Gastrocnemius medialis (tissue), 4 donors: ENCODE results near the gene IMPA2. TPM values are rescaled to one million over a fixed set of nuclear protein-coding genes. Genes with fewer than 3 reads are reported as not detected.

Experiments used
- ATAC-seq, 2 donors: fragments of 150-250 bp; one replicate each; pipeline ENCODE4 v1.9.1; 2016
- DNase-seq, 2 donors: peaks; one replicate each; pipeline ENCODE4 v3.0.0-alpha.2; 2019
- H3K27ac ChIP-seq, 4 donors: fragments of 200-600 bp; sonication (generic); 1 replicate in 1 of 4; 2 replicates in 3 of 4; pipeline ENCODE4 v1.5.1; 2016 to 2018; ENCODE audit warnings: mild to moderate bottlenecking in 2 of 4, moderate library complexity in 1 of 4
- H3K27me3 ChIP-seq, 3 donors: fragments of 200-600 bp; sonication (generic) in 2 of 3; 1 replicate in 1 of 3; 2 replicates in 2 of 3; pipeline versions ENCODE4 v1.5.1 to v1.6.0; 2016 to 2019; ENCODE audit warnings: mild to moderate bottlenecking in 1 of 3, moderate library complexity in 1 of 3
- H3K36me3 ChIP-seq, 2 donors: fragments of 200-600 bp; sonication (generic) in 1 of 2; one replicate each; pipeline ENCODE4 v1.5.1; 2017 to 2018
- H3K4me1 ChIP-seq, 2 donors: fragments of 200-600 bp; sonication (generic) in 1 of 2; one replicate each; pipeline ENCODE4 v1.5.1; 2016 to 2017; ENCODE audit warnings: mild to moderate bottlenecking in 2 of 2
- H3K4me3 ChIP-seq, 4 donors: fragments of 200-600 bp; sonication (generic) in 3 of 4; 1 replicate in 1 of 4; 2 replicates in 3 of 4; pipeline ENCODE4 v1.5.1; 2016 to 2019; ENCODE audit warnings: mild to moderate bottlenecking in 2 of 4
- H3K9me3 ChIP-seq, 3 donors: fragments of 200-600 bp; sonication (generic) in 2 of 3; 1 replicate in 1 of 3; 2 replicates in 2 of 3; pipeline ENCODE4 v1.5.1; 2016 to 2019
- CTCF ChIP-seq, 5 experiments: fragments of 450-650 bp in 3 of 5; fragments of 200-600 bp in 2 of 5; sonication (generic) in 2 of 5; IDR thresholded peaks in 4 of 5; conservative IDR thresholded peaks in 1 of 5; 1 replicate in 4 of 5; 2 replicates in 1 of 5; pipeline ENCODE4 v1.5.1; 2016 to 2019; ENCODE audit warnings: antibody characterized with exemption in 5 of 5, mild to moderate bottlenecking in 3 of 5, moderate library complexity in 3 of 5
- POLR2A ChIP-seq, 2 donors: fragments of 450-650 bp; IDR thresholded peaks; one replicate each; pipeline ENCODE4 v1.6.1; 2017; ENCODE audit warnings: antibody characterized with exemption in 2 of 2, mild to moderate bottlenecking in 2 of 2, moderate library complexity in 2 of 2
- in situ Hi-C, 4 donors: fragments of 200-750 bp; cut with MboI; loops; one replicate each; pipeline versions ENCODE4 v1.15.0 to v1.8.0; 2017; ENCODE audit warnings: low sequenced_read_pairs in 4 of 4
- intact Hi-C: fragments of 100-400 bp; cut with DNase I; formaldehyde crosslinking; loops from one replicate; pipeline ENCODE4 v1.15.1; 2023; ENCODE audit warnings: low total_unique reads
- total RNA-seq, 4 donors: library from RNA; depleted of rRNA; stranded (reverse); fragments of >200 nt; gene quantifications; one replicate each; pipeline versions ENCODE4 v1.1.0 to v1.2.3, GENCODE V29; 2016

Gene IMPA2
- total RNA-seq, 4 donors from 2014 or later, result 245 to 391 (median 274) TPM

GRCh38 chr18:12011957-12012549 is 30.7 kb downstream of the IMPA2 start:
- no peak overlapping the region for H3K4me3 ChIP-seq
- peak overlapping the region; percentile 59 to 78 (median 70) for H3K27ac ChIP-seq
- no peaks in the 10 kb centered on the region for H3K9me3 ChIP-seq
- TF ChIP-seq CTCF (IDR thresholded peaks at IDR 0.05 in 4 of 5, conservative IDR thresholded peaks at IDR 0.05 in 1 of 5) (no peak), POLR2A (IDR thresholded peaks at IDR 0.05) (no peak)
- intact Hi-C loops, result no loop called here
- H3K36me3 ChIP-seq, result peaks cover 0 to 52% of the 10 kb centered on the region in 2 donors
- no peaks in the 10 kb centered on the region for H3K27me3 ChIP-seq
- DNase-seq (peak in 1 of 2 donors; percentile 10), ATAC-seq (no peak)
- in situ Hi-C loops, result loop anchor here in 1 of 4 donors (25.0 kb wide), 1 partner anchor 275 kb away; no protein-coding TSS in a partner anchor
- peaks cover 28 to 39% of the 10 kb centered on the region in 2 donors for H3K4me1 ChIP-seq

DNA sequence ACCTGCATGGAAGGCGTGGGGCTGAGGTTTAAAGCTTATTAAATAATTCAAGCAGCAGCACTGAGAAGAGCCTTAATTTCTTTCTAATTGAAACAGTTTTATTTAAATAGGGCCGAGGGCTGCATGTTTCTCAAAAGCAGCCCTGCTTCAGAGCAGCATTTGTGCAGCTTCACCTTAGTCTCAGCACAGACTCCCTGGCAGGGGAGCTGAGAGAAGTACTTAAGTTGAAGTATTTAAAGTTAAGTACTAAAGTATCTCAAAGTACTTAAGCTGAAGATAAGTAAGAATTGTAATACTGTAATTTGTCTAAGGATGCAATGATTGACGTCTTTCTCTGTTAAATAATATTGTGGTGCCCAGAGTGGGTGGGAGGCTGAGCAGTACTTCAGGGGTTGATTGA is 31.4 kb downstream of the IMPA2 start:
- DNase-seq, result no peak

GRCh38 chr18:12013186-12013916 is 32.0 kb downstream of the IMPA2 start:
- DNase-seq (peak in 1 of 2 donors; percentile 13), ATAC-seq (no peak)
- H3K27me3 ChIP-seq, result no peaks in the 10 kb centered on the region
- intact Hi-C loops (no loop called here), in situ Hi-C loops (loop anchor here in 1 of 4 donors (25.0 kb wide), 1 partner anchor 276 kb away; no protein-coding TSS in a partner anchor)
- TF ChIP-seq POLR2A (IDR thresholded peaks at IDR 0.05), result no peak
- TF ChIP-seq CTCF (IDR thresholded peaks at IDR 0.05 in 4 of 5, conservative IDR thresholded peaks at IDR 0.05 in 1 of 5), result no peak
- H3K9me3 ChIP-seq, result no peaks in the 10 kb centered on the region
- peaks cover 0 to 58% of the 10 kb centered on the region in 2 donors for H3K36me3 ChIP-seq
- peaks cover 28 to 39% of the 10 kb centered on the region in 2 donors for H3K4me1 ChIP-seq
- peak overlapping the region; percentile 59 to 78 (median 70) for H3K27ac ChIP-seq
- H3K4me3 ChIP-seq, result no peak overlapping the region

More for the DNA sequence above, 31.4 kb downstream of the IMPA2 start:
- intact Hi-C loops, result no loop called here
- Histone ChIP-seq H3K27me3 (no peaks in the 10 kb centered on the region), H3K27ac (peak overlapping the region; percentile 59 to 78 (median 70)), H3K4me1 (peaks cover 28 to 39% of the 10 kb centered on the region in 2 donors), H3K36me3 (peaks cover 0 to 58% of the 10 kb centered on the region in 2 donors), H3K4me3 (no peak overlapping the region), H3K9me3 (no peaks in the 10 kb centered on the region)
- in situ Hi-C loops, result loop anchor here in 1 of 4 donors (25.0 kb wide), 1 partner anchor 275 kb away; no protein-coding TSS in a partner anchor
- no peak for ATAC-seq
- no peak for TF ChIP-seq CTCF (IDR thresholded peaks at IDR 0.05 in 4 of 5, conservative IDR thresholded peaks at IDR 0.05 in 1 of 5)
- TF ChIP-seq POLR2A (IDR thresholded peaks at IDR 0.05), result no peak

GRCh38 chr18:12014086-12014485 is 32.8 kb downstream of the IMPA2 start:
- no peak for ATAC-seq
- intact Hi-C loops (loop anchor here (2.0 kb wide), 1 partner anchor 15 kb away; no protein-coding TSS in a partner anchor), in situ Hi-C loops (loop anchor here in 1 of 4 donors (25.0 kb wide), 1 partner anchor 277 kb away; no protein-coding TSS in a partner anchor)
- H3K4me3 ChIP-seq, result no peak overlapping the region
- peaks cover 0 to 58% of the 10 kb centered on the region in 2 donors for H3K36me3 ChIP-seq
- no peaks in the 10 kb centered on the region for H3K9me3 ChIP-seq
- H3K27me3 ChIP-seq, result no peaks in the 10 kb centered on the region
- DNase-seq, result peak in 1 of 2 donors; percentile 10
- H3K27ac ChIP-seq, result peak overlapping the region; percentile 59 to 78 (median 70)
- TF ChIP-seq CTCF (IDR thresholded peaks at IDR 0.05 in 4 of 5, conservative IDR thresholded peaks at IDR 0.05 in 1 of 5), result no peak
- TF ChIP-seq POLR2A (IDR thresholded peaks at IDR 0.05), result no peak
- H3K4me1 ChIP-seq, result peaks cover 28 to 39% of the 10 kb centered on the region in 2 donors
